BJ (cell line): ENCODE measurements around the gene DPP6. TPM values are rescaled to one million over a fixed set of nuclear protein-coding genes. Genes with fewer than 3 reads are reported as not detected.
"Not testable (repeated sequence)": the region's sequence is repeated elsewhere in the genome, so short reads cannot be mapped to it uniquely, and the experiment has no call there.

ENCODE experiments used
- CTCF ChIA-PET: fragments of 350-600 bp; formaldehyde crosslinking; extraction: SDS; loops from one replicate; lab custom pipeline; 2021; ENCODE audit warnings: antibody characterized with exemption, inconsistent platforms; lab: Yijun Ruan, JAX
- POLR2A ChIA-PET: fragments of 300-600 bp; sonication (Branson Sonifier 250); formaldehyde crosslinking; extraction: SDS; loops from one replicate; lab custom pipeline; 2021; ENCODE audit warnings: antibody characterized with exemption; lab: Charles Lee
- DNase-seq: peaks from one replicate; pipeline ENCODE4 v3.0.0-alpha.2; 2011; ENCODE audit warnings: low read depth
- H3K27me3 ChIP-seq: 2 replicates; pipeline ENCODE4 v1.6.0; 2011; ENCODE audit warnings: low read length; ENCODE audit not compliant: control insufficient read depth, insufficient read depth
- H3K36me3 ChIP-seq: 2 replicates; pipeline ENCODE4 v1.5.1; 2011; ENCODE audit warnings: low read length; ENCODE audit not compliant: control insufficient read depth, insufficient read depth
- H3K4me3 ChIP-seq: 2 replicates; pipeline ENCODE4 v1.5.1; 2011; ENCODE audit warnings: low read depth, mild to moderate bottlenecking, control low read depth, low read length
- polyA plus RNA-seq: library from polyadenylated mRNA; depleted of rRNA; stranded (reverse); fragments of >200 nt; gene quantifications from 2 replicates; pipeline ENCODE4 v1.2.3, GENCODE V29; 2011
- TF ChIP-seq, protein P1 (sequence below): IDR thresholded peaks from 2 replicates; pipeline ENCODE4 v1.5.1; 2011; ENCODE audit warnings: low read depth, mild to moderate bottlenecking, control low read depth, inconsistent platforms, low read length, moderate library complexity; ENCODE audit not compliant: insufficient read depth

Gene DPP6
- polyA plus RNA-seq, 1 experiment, result not detected

DNA sequence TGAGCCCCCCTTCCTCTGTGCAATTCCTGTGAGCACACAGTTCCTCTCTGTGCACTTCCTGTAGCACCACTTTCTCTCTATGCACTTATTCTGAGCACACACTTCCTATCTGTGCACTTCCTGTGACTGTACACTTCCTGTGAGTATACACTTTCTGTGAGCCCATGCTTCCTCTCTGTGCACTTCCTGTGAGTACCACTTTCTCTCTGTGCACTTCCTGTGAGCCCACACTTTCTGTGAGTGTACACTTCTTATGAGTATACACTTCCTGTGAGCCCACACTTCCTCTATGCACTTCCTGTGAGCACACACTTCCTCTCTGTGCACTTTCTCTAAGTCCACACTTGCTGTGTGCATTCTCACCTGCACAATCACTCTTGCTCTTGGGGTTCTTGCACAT lies 83.4 kb downstream of the DPP6 start:
- POLR2A ChIA-PET, H3K4me3 ChIP-seq, CTCF ChIA-PET, H3K36me3 ChIP-seq, H3K27me3 ChIP-seq, DNase-seq: not testable (repeated sequence)

DNA sequence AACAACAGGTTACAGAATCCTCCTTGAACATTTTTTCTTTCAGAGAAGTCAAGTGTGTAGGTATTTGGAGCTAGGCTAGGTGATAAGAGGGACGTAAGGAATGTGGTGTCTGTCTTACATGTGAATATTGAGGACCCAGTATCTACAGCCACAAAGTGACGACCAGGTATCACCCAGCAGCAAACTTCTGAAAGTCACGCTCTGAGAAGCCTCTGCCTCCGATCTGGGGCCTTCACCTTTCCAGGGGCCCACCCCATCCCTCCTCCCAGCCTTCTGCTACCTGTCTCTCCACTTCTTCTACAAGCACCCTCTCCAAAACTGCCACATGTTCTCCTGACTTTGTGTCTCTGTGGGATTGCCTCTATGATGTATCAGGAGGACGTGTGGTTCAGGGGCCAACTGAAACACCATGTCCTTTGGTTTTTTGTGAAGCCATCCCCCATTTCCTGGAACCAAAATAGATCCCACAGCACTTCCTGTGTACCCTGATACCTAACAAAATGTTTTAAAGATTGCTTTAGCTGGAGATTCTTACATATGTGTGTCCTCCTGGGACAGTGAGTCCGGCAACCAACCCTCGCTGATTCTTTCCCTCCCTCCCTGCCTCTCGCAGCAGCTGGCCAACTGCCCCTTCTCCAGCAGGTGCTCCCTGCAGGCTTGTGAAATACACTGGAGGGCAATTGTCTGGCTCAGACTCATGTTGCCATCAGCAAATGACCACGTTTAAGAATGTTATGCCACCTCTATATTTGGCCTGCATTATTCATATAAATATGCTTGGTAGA lies 93.9 kb downstream of the DPP6 start:
- H3K4me3 ChIP-seq, CTCF ChIA-PET, POLR2A ChIA-PET, DNase-seq, H3K27me3 ChIP-seq, H3K36me3 ChIP-seq: not testable (repeated sequence)

DNA sequence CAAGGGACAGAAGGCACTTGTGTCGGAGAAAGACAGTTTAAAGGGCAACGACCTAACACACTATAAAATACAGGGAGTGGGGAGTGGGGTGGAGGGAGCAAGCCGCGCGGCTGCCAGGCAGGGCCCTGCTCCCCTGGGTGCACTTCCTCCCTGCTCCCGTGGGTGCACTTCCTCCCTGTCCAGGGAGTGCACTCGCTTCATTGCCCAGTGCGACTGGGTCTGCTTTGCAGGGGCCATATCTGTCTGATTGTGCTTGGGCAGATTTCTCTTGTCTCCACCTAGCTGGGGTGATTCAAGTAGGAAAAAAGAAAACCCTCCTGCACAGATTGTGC lies 94.5 kb downstream of the DPP6 start:
- H3K4me3 ChIP-seq, H3K36me3 ChIP-seq, H3K27me3 ChIP-seq, CTCF ChIA-PET, DNase-seq, POLR2A ChIA-PET: not testable (repeated sequence)

DNA sequence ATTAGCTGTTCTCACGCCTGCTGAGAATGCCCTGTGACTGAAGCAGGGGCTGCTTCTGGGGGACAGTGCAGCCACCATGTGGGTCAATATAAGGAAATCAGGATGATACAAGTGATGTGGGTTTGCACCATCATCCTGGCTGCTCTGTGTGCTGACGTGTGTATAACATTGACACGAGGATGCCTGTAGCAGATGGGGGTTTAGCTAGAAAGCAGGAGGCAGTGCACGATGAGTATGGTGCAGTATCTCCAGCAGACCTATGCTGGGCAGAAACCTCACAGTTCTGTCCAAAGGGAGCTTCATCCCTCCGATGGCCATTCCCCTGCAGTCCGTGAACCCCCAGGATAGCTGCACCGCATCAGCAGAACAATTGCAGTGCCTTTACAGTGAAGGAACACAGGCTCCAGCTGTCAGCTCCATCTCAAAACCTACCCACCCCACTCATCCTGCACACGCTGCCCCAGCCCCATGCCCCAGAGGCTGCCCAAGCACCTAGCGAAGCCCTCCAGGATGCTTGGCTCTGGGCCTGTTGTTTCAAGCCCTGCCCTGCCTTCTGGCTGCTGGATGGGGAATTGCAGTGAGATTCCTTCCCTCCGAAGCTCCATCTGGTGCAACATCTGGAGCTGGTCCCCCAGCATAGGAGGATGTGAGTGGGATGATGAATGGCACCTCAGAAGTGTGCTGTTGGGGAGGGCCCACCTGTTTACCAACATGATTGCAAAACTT lies 96.8 kb downstream of the DPP6 start:
- H3K27me3 ChIP-seq, H3K36me3 ChIP-seq, CTCF ChIA-PET, H3K4me3 ChIP-seq, POLR2A ChIA-PET, DNase-seq: not testable (repeated sequence)

DNA sequence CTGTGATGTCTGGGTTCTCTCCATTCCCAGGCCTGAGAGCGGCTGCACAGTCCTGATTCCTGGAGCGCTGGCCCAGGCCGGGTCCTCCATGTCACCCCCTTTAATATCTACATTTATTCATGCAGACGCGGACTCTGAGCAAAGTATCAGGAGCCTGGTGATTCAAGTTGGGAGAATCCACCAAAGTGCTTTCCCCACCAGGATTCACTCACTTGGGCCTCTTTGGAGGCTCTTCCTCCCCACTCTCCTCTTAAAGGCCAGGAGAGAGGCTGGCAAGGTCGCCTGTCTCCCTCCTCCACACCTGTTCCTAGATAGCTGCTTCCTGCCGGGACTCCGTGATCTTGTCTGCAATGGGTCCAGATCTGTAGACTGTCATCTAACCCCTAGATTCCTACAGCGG lies 98.5 kb downstream of the DPP6 start:
- H3K36me3 ChIP-seq, CTCF ChIA-PET, H3K27me3 ChIP-seq, DNase-seq, H3K4me3 ChIP-seq, POLR2A ChIA-PET: not testable (repeated sequence)

DNA sequence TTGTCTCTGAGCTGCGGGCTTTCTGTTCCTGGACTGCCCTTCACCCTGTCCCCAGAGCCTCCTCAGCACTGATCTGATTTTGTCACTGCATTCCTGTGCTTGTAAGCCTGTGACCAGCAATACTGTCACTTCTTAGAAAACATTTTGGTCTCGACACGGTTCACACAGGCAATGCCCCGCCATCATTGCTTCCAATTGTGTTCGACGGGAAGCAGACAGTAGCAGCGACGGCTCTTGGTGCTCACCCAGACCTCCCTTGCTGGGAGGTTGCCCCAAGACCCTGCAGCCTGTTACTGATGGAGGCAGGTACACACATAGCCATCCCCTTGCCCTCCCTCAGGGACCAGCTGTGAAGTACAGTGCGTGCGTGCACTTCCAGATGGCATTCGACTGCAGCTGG lies 99.1 kb downstream of the DPP6 start:
- DNase-seq, H3K4me3 ChIP-seq, H3K27me3 ChIP-seq: not testable (repeated sequence)

DNA sequence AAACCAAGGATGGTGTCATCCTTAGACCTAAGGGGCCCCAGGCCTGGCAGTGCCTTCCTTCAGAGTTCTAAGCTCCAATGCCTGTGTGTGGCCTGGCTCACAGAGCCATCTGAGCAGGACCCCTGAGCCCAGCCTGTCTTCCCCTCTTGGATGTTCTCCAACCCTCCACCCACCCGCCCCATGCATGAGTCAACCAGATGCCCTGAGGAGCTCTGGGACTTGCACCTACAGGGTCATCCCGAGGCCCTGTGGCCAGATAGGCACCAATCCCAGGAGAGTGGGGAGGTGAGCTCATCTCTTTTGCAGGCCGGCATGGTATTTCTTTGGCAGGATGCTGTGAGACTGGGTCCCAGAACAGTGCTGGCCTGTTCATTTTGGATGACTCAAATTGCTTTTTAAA lies 103.7 kb downstream of the DPP6 start:
- DNase-seq, H3K4me3 ChIP-seq, H3K36me3 ChIP-seq, CTCF ChIA-PET, H3K27me3 ChIP-seq, POLR2A ChIA-PET: not testable (repeated sequence)

More for the DNA sequence above, 99.1 kb downstream of the DPP6 start:
- H3K36me3 ChIP-seq, POLR2A ChIA-PET, CTCF ChIA-PET: not testable (repeated sequence)

DNA sequence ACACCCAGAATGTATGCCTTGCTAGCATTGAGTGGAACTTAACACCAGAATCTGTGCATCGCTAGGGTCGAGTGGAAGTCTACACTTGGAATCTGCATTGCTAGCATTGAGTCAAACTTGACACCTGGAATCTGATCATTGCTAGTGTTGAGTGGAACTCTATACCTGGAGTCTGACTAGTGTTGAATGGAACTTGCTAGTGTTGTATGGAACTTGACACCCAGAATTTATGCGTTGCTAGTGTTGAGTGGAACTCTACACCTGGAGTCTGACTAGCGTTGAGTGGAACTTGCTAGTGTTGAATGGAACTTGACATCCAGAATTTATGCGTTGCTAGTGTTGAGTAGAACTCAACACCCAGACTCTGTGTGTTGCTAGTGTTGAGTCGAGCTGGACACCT lies 110.7 kb downstream of the DPP6 start:
- H3K27me3 ChIP-seq, CTCF ChIA-PET, H3K4me3 ChIP-seq, DNase-seq, POLR2A ChIA-PET, H3K36me3 ChIP-seq: not testable (repeated sequence)

DNA sequence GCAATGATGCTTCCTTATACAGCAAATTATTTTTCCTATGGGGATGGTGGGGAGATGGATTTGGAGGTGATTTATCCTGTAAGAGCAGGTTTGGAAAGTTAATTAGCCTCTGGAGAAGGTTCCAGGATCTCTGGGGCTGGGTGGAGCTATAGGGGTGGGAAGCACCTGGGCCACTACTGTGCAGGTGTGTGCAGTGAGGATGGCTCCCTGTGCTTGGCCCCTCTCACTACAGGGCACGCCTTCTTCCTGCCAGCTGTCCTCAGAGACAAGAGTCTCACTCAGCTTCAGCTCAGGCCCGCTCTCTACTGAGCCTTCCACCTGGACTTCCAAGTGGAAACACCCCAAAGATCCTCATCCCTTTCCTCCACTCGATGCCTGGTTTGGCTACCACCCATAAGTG lies 111.4 kb downstream of the DPP6 start:
- H3K36me3 ChIP-seq, POLR2A ChIA-PET, H3K27me3 ChIP-seq, CTCF ChIA-PET, H3K4me3 ChIP-seq, DNase-seq: not testable (repeated sequence)

DNA sequence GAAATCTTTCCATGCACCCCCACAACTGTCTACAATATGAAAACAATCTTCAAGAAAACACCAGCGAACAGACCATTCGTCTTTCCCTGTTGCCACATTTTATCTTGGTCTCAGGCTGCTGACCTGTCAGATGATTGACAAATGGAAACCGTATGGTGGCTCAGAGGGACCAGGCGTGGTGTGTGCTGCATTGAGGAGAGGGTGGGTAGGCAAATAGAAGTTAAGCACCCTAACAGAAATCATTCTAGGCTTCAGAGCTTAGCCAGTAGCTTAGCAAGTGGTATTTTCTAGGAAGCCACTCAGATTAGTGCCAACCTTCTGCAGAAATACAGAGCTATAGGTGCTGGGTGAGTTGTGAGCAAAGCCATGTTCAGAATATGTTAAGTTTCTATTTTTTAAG lies 114.9 kb downstream of the DPP6 start:
- Histone ChIP-seq H3K36me3 (no peaks in the 10 kb centered on the region), H3K27me3 (no peaks in the 10 kb centered on the region), H3K4me3 (no peak overlapping the region)
- TF ChIP-seq, protein P1, sequence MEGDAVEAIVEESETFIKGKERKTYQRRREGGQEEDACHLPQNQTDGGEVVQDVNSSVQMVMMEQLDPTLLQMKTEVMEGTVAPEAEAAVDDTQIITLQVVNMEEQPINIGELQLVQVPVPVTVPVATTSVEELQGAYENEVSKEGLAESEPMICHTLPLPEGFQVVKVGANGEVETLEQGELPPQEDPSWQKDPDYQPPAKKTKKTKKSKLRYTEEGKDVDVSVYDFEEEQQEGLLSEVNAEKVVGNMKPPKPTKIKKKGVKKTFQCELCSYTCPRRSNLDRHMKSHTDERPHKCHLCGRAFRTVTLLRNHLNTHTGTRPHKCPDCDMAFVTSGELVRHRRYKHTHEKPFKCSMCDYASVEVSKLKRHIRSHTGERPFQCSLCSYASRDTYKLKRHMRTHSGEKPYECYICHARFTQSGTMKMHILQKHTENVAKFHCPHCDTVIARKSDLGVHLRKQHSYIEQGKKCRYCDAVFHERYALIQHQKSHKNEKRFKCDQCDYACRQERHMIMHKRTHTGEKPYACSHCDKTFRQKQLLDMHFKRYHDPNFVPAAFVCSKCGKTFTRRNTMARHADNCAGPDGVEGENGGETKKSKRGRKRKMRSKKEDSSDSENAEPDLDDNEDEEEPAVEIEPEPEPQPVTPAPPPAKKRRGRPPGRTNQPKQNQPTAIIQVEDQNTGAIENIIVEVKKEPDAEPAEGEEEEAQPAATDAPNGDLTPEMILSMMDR, result no peak
- DNase-seq, result no peak
- ChIA-PET CTCF (no interaction called here), POLR2A (no interaction called here)
